GM19455 (cell line): ENCODE data around the gene TMSB15A.
"Not testable (repeated sequence)": the region's sequence is repeated elsewhere in the genome, so short reads cannot be mapped to it uniquely, and the experiment has no call there.

Source experiments
- ATAC-seq: cut with Tn5 transposase; IDR thresholded peaks from one replicate; pipeline ENCODE4 v1.9.1; 2021; ENCODE audit not compliant: unreplicated experiment

TMSB15A gene

DNA sequence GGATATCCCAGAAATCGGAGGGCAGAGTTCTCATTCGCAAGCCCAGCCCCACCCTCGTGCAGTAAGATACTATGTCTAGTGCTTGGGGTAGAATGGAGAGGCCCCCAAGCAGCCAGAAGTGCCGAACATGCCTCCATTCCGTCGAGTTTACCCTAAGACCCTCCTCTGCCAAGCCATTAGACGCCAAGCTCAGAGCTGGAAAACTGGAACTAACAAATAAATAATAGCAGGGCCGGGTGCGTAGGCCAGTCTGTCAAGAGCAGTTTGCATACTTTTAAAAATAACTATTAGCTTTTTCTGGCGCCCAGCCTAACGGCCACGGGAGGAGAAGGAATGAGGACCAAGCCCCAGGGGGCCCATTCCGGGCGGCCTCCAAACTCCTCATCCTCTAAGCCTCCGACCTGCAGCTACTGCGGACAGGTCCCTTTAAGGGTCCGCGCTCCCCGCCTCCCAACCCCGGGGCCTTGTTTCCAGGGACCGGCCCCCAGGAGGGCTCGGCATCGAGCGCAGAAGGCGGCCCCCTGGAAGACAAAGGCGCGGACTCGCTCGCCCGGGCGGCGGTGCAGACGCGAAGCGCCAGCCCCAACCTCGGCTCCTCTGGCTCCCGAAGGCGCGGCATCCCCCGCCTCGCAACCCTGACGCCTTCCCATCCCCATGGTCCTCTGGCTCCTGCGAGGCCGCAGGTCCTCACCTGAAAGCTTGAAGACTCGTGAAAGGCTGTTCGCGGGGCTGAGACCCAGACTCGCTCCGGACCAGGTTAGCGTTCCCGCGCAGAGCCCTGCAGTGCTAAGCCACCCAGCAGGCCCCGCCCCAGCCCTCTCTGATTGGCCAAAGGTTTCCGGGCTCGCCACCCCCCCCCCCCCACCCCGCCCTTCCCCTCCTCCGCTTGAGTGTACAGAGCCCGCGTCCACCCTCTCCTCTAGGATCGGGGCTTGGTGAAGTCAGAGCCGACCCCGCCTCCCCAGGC lies at the start of gene TMSB15A:
Gene TMSB15A, minus strand, starts transcription at position 765 of the 967 bp plus-strand sequence.
- ATAC-seq: peak; percentile 95

DNA sequence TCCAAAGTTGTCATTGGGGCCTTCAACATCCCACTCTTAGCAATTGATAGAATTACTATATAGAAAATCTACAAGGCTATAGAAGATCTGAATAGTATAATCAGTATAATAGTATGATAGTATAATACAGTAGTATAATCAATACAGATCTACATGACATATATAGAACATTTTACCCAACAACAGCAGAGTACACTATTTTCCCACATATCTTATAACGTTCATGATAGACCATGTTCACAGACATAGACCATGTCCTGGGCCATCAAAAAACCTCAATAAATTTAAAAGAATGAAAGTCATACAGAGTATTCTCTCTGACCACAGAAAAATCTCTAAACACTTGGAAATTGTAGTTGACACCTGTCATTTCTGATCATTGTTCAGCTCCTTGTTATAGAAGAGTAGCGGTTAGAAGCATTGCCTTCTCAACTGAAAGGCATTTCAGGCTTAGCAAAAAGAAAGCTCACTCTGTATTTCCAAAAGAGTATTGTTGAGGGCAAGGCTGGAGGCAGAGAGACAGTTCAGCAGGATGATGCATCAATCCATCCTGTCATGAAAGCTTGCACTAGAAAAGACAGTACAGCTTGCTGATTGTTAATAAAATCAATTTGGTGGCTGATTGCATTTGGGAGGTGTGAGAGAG lies 44.0 kb upstream of the TMSB15A start:
- ATAC-seq: no peak

DNA sequence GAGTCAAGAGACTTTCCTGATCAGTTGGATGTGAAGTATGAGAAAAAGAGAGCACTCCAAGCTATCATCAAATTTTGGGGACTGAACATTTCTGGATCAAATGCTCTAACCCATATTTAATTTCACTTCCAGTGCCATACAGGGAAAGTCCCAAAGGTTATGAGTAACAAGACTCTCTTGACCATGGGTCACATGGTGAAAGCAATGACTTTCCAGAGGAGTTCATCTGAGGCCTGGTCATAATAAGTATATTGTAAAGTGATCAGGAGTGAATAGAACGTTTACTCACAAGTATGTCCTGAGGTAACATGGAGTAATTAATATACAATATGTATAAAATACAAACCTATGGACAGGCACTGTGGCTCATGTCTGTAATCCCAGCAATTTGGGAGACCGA lies 42.1 kb upstream of the TMSB15A start:
- no peak for ATAC-seq

- no peak for ATAC-seq
Observed at GRCh38 chrX:102548231-102548630, 31.7 kb upstream of the TMSB15A start.

DNA sequence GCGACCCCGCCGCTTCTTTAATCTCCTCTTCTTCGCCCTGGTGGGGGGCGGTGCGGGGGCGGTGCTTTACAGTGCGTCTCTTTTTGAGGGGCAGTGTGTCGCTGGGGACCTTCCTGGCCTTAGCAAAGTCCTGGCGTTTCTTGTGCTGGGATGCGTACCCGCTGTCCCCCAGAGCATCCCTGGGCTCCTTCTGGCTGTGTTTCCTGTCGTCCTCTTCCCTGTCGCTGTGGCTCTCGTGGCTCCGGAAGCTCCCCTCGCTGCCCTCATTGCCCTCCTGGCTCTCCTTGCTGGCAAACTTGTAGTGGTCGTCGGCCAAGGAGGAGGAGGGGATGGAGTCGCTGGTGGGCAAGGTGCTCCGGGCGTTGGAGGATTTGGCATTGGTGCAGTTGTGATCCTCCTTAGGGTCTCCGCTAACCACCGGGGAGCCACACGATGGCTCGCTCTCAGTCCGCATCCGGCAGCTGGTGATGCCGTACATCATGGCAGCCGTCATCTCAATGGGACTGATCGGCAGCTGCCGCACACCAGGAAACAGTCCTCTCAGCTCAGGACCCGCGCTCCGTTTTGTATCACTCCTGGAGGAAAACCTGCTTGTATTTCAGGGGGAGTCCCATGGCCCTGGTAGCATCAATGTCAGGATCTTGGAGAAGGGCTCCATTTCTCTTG lies 30.4 kb upstream of the TMSB15A start:
- no peak for ATAC-seq

GRCh38 chrX:102546175-102546574 lies 29.6 kb upstream of the TMSB15A start:
- ATAC-seq: not testable (repeated sequence)

GRCh38 chrX:102535958-102536357 lies 19.4 kb upstream of the TMSB15A start:
- no peak for ATAC-seq

- ATAC-seq: no peak
Observed at GRCh38 chrX:102517326-102517725, 787 bp upstream of the TMSB15A start.

DNA sequence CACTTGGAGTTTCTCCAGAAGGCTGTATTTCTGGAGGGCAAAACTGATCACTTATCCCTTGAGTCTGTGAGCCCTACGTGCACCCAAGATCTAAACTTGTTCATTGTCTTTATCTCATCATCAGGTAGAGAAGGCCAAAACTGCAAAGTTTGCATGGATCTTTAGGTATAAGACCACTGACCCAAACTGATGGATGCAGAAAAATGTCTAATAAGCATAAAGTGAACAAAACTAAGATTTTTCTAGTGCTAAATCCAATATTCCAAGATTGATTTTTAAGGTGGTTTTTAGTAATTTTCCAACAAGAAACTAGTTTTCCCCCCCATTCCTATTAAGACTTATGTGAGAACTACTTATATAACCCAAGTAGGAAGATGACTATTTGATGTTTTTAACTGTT lies 2.0 kb downstream of the TMSB15A start:
- no peak for ATAC-seq

DNA sequence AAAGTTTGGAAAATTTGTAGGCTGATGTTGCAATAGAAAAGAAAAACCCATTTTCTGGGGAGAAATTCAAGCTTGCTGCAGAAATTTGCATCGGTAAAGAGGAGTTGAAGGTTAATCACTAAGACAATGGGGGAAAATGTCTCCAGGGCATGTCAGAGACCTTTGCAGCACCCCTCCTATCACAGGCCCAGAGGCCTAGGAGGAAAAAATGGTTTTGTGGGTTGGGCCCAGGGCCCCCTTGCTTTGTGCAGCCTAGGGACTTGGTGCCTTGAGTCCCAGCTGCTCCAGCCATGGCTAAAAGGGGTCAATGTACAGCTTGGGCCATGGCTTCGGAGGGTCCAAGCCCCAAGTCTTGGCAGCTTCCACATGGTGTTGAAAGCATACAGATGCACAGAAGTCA lies 17.8 kb downstream of the TMSB15A start:
- no peak for ATAC-seq

GRCh38 chrX:102491766-102492165 lies 24.8 kb downstream of the TMSB15A start:
- ATAC-seq: no peak

DNA sequence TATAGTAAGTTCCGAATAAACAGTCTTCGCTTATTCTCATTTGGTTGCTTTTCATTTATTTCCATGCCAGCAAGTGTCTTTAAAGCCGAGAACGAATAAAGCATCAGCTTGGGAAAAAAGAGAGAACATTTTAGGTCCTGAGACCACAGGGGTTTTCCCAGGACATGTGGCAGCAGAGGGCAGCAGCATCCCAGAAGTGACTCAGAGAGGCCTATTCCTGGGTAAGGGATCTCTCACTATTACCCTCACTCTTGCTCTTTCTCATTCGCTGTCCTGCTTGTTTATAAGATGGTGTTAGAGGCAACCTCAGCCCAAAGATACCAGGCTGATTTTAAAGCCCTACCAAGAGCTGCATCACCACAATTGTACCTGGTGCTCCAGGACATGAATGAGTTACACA lies 37.8 kb downstream of the TMSB15A start:
- not testable (repeated sequence) for ATAC-seq

DNA sequence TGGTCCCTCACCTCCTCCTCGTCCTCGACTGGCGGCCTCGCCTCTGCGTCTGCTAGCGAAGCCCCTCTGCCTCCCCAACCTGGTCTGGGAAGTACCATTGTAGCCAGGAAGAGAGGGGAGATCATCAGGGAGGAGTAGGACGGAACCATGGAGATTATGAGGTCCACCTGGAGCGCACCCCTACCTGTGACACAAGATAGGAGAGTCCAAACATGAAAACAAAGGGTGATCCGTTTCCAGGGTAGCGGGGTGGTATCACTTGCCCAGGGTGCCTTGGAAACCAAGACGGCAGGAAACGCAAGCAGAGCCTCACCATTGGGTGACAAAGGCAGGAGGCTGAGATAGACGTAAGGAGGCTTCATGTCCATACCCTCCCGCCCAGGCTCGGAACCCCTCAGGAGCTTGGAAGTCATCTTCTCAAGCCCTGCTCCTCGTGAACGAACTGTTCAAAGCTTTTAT lies 44.7 kb downstream of the TMSB15A start, which contains the start of gene TCP11X2:
Gene TCP11X2, minus strand, starts transcription at position 51 of the 459 bp plus-strand sequence.
- not testable (repeated sequence) for ATAC-seq

- ATAC-seq: not testable (repeated sequence)
Observed at GRCh38 chrX:102470215-102470614, 46.3 kb downstream of the TMSB15A start.
